Measurements from ENCODE around the gene WASF1. TPM values are rescaled to one million over a fixed set of nuclear protein-coding genes. Genes with fewer than 3 reads are reported as not detected.

Gene WASF1
- polyA plus RNA-seq, 2 of the 4 experiments (the other 2 are of a cell fraction) = 12.8 to 21.0 TPM

DNA sequence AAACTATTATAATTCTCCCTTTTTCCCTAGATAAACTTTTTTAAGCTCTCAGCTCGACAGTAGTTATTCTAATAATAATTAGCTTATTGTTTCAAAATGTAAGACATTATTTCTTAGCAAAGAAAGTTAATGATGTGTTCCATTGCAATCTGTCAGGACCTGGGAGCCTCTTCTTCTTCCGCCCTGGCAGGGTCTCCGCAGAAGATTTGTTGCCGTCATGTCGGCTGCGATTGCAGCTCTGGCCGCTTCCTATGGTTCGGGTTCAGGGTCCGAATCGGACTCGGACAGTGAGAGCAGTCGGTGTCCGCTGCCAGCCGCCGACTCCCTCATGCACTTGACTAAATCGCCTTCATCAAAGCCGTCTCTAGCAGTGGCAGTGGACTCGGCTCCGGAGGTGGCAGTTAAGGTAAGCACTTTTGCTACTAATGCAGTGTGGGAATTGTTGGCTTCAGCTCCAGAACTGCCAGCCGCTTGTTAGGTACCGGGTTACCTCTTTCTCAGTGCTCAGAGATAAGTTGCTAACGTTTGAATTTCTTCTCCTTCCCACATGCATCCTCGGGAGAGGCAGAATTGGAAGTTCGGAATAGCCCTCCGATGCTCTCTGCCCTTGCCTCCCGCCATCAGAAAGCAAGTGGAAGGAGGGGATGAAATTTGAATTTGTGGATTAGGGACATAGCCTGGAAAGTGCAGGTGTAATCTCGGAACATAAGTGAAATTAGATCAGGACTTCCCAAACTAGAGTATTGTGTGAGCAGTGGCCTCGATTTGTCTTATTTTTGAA lies 948 bp upstream of the WASF1 start, which contains the start of gene CDC40:
CDC40 (plus strand) TSS at position 200 of the 781 bp plus-strand sequence; CDS start at position 218, 18 bp downstream.
- Histone ChIP-seq H3K4me1 (peaks cover 43% of the 10 kb centered on the region), H3K9me3 (no peaks in the 10 kb centered on the region), H3K4me3 (peak within 1 kb of the TSS; percentile 95), H3K27ac (peak within 1 kb of the TSS; percentile 94 to 96), H3K4me2 (peak within 1 kb of the TSS; percentile 91)
- FAIRE-seq (no peak), ATAC-seq (peak; percentile 19 to 59; a peak in 3 of 6 replicates), DNase-seq (ENCODE audit: low read depth in 1 of 2, low spot score in 1 of 2) (peak in 1 of 2 experiments; percentile 44)
- TF ChIP-seq POLR2A (IDR thresholded peaks at IDR 0.05; ENCODE audit: low read length) = peak; percentile 55
- TF ChIP-seq, protein P1, sequence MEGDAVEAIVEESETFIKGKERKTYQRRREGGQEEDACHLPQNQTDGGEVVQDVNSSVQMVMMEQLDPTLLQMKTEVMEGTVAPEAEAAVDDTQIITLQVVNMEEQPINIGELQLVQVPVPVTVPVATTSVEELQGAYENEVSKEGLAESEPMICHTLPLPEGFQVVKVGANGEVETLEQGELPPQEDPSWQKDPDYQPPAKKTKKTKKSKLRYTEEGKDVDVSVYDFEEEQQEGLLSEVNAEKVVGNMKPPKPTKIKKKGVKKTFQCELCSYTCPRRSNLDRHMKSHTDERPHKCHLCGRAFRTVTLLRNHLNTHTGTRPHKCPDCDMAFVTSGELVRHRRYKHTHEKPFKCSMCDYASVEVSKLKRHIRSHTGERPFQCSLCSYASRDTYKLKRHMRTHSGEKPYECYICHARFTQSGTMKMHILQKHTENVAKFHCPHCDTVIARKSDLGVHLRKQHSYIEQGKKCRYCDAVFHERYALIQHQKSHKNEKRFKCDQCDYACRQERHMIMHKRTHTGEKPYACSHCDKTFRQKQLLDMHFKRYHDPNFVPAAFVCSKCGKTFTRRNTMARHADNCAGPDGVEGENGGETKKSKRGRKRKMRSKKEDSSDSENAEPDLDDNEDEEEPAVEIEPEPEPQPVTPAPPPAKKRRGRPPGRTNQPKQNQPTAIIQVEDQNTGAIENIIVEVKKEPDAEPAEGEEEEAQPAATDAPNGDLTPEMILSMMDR (IDR thresholded peaks at IDR 0.05) = no peak
- no peak for TF ChIP-seq JUNB (IDR thresholded peaks at IDR 0.05)
- TF ChIP-seq SREBF2 (IDR thresholded peaks at IDR 0.05) = no peak
- no peak for TF ChIP-seq HDAC2 (IDR thresholded peaks at IDR 0.05)
- TF ChIP-seq, protein P2, sequence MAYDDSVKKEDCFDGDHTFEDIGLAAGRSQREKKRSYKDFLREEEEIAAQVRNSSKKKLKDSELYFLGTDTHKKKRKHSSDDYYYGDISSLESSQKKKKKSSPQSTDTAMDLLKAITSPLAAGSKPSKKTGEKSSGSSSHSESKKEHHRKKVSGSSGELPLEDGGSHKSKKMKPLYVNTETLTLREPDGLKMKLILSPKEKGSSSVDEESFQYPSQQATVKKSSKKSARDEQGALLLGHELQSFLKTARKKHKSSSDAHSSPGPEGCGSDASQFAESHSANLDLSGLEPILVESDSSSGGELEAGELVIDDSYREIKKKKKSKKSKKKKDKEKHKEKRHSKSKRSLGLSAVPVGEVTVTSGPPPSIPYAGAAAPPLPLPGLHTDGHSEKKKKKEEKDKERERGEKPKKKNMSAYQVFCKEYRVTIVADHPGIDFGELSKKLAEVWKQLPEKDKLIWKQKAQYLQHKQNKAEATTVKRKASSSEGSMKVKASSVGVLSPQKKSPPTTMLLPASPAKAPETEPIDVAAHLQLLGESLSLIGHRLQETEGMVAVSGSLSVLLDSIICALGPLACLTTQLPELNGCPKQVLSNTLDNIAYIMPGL (CRISPR knock-in tag; IDR thresholded peaks at IDR 0.05; ENCODE audit: borderline replicate concordance) = no peak
- under 1% methylated on average over 19 of the region's 28 CpGs for WGBS (ENCODE audit: missing lambda C conversion rate)
- ChIA-PET POLR2A (no interaction called here), CTCF (interaction anchor here (1.0 to 3.6 kb wide), 2 partner anchors 141 to 212 kb away, joined by 3 to 13 read pairs; no protein-coding TSS in a partner anchor)

DNA sequence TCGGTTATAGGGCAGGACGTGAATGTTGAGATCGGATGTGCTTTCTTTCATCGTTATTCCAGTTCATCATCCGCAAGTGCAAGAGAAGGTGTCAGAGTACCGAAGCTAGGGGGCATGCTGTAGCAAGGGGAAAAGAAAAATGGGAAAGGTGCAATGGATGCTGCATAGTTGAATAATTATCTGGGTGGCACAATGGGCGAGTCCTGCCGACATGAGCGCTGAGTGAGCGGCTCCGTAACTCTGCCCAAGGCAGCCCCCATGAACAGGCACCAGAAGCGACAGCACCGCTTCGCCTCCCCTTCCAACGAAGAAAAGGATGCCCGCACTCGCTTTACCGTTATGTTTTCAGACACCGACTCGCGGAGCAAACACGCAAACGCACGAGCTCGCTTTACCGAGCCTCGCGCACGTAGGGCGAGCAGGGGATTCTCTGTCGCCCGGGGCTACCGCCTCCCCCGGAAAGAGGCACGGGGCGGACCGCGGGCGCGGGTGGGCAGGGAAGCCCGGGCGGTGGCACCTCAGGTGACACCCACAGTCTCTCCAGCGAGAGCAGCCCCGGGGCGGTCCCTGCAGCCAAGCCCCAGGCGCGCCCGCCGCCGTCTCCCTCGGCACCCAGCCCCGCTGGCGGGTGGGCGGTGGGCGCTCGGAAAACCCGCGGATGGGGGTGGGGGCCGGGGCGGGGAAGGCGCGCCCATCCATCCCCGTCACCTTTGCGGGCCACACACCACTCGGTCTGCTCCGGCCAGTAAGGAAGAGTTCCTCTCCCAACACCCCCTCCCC lies 654 bp downstream of the WASF1 start:
- WGBS (ENCODE audit: missing lambda C conversion rate) = under 1% methylated on average over 18 of the region's 66 CpGs
- TF ChIP-seq, protein P3, sequence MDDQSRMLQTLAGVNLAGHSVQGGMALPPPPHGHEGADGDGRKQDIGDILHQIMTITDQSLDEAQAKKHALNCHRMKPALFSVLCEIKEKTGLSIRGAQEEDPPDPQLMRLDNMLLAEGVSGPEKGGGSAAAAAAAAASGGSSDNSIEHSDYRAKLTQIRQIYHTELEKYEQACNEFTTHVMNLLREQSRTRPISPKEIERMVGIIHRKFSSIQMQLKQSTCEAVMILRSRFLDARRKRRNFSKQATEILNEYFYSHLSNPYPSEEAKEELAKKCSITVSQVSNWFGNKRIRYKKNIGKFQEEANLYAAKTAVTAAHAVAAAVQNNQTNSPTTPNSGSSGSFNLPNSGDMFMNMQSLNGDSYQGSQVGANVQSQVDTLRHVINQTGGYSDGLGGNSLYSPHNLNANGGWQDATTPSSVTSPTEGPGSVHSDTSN (IDR thresholded peaks at IDR 0.05) = no peak
- TF ChIP-seq JUNB (IDR thresholded peaks at IDR 0.05) (no peak), ZNF302 (CRISPR knock-in tag; IDR thresholded peaks at IDR 0.05) (no peak), JUN (IDR thresholded peaks at IDR 0.05) (no peak; a peak in 1 of 5 replicates), CBX8 (IDR thresholded peaks at IDR 0.05) (no peak), HOXB5 (CRISPR knock-in tag; IDR thresholded peaks at IDR 0.05) (no peak), CBX2 (IDR thresholded peaks at IDR 0.05; ENCODE audit: borderline replicate concordance, low read depth) (no peak), NR3C1 (IDR thresholded peaks at IDR 0.05) (no peak), RNF2 (IDR thresholded peaks at IDR 0.05; ENCODE audit: borderline replicate concordance, low read depth) (no peak), HOXA7 (CRISPR knock-in tag; IDR thresholded peaks at IDR 0.05) (no peak), KDM1A (IDR thresholded peaks at IDR 0.05; ENCODE audit: low read depth) (no peak), FOSL2 (IDR thresholded peaks at IDR 0.05) (no peak), FOSL2 (CRISPR knock-in tag; IDR thresholded peaks at IDR 0.05) (no peak), SREBF2 (IDR thresholded peaks at IDR 0.05) (no peak), SMC3 (IDR thresholded peaks at IDR 0.05) (peak; percentile 54; the same call in 2 of the 3 replicates), ZSCAN20 (CRISPR knock-in tag; IDR thresholded peaks at IDR 0.05) (no peak), HEYL (CRISPR knock-in tag; IDR thresholded peaks at IDR 0.05) (no peak), ESRRA (IDR thresholded peaks at IDR 0.05; ENCODE audit: borderline replicate concordance, low read length) (no peak), RAD21 (conservative IDR thresholded peaks at IDR 0.05 in 1 of 2, IDR thresholded peaks at IDR 0.05 in 1 of 2) (peak; percentile 49 to 54)
- TF ChIP-seq, protein P4, sequence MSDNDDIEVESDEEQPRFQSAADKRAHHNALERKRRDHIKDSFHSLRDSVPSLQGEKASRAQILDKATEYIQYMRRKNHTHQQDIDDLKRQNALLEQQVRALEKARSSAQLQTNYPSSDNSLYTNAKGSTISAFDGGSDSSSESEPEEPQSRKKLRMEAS (IDR thresholded peaks at IDR 0.05) = peak; percentile 39
- TF ChIP-seq, protein P5, sequence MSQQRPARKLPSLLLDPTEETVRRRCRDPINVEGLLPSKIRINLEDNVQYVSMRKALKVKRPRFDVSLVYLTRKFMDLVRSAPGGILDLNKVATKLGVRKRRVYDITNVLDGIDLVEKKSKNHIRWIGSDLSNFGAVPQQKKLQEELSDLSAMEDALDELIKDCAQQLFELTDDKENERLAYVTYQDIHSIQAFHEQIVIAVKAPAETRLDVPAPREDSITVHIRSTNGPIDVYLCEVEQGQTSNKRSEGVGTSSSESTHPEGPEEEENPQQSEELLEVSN (IDR thresholded peaks at IDR 0.05; ENCODE audit: borderline replicate concordance, low read depth) = no peak
- TF ChIP-seq, protein P6, sequence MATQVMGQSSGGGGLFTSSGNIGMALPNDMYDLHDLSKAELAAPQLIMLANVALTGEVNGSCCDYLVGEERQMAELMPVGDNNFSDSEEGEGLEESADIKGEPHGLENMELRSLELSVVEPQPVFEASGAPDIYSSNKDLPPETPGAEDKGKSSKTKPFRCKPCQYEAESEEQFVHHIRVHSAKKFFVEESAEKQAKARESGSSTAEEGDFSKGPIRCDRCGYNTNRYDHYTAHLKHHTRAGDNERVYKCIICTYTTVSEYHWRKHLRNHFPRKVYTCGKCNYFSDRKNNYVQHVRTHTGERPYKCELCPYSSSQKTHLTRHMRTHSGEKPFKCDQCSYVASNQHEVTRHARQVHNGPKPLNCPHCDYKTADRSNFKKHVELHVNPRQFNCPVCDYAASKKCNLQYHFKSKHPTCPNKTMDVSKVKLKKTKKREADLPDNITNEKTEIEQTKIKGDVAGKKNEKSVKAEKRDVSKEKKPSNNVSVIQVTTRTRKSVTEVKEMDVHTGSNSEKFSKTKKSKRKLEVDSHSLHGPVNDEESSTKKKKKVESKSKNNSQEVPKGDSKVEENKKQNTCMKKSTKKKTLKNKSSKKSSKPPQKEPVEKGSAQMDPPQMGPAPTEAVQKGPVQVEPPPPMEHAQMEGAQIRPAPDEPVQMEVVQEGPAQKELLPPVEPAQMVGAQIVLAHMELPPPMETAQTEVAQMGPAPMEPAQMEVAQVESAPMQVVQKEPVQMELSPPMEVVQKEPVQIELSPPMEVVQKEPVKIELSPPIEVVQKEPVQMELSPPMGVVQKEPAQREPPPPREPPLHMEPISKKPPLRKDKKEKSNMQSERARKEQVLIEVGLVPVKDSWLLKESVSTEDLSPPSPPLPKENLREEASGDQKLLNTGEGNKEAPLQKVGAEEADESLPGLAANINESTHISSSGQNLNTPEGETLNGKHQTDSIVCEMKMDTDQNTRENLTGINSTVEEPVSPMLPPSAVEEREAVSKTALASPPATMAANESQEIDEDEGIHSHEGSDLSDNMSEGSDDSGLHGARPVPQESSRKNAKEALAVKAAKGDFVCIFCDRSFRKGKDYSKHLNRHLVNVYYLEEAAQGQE (IDR thresholded peaks at IDR 0.05) = no peak

More for the DNA sequence above, 654 bp downstream of the WASF1 start:
- FAIRE-seq (no peak), DNase-seq (ENCODE audit: low read depth in 1 of 2, low spot score in 1 of 2) (peak; percentile 23 to 73), ATAC-seq (peak; percentile 65 to 67)
- H3K27ac ChIP-seq = peak overlapping the region; percentile 94 to 96
- no peaks in the 10 kb centered on the region for H3K9me3 ChIP-seq
- POLR2A ChIA-PET = no interaction called here
- peak overlapping the region; percentile 95 for H3K4me3 ChIP-seq
- H3K4me2 ChIP-seq = peak overlapping the region; percentile 69
- CTCF ChIA-PET = interaction anchor here (0.6 to 3.6 kb wide), 8 partner anchors 10 to 922 kb away, joined by 3 to 13 read pairs (median 3); no protein-coding TSS in a partner anchor
- H3K4me1 ChIP-seq = peaks cover 38% of the 10 kb centered on the region

All from A549 (cell line).